Measurements from ENCODE around the gene HOXA5.

HOXA5 gene

GRCh38 chr7:27104341-27105058 is 39.0 kb downstream of the HOXA5 start:
- DNase-seq, result no peak

DNA sequence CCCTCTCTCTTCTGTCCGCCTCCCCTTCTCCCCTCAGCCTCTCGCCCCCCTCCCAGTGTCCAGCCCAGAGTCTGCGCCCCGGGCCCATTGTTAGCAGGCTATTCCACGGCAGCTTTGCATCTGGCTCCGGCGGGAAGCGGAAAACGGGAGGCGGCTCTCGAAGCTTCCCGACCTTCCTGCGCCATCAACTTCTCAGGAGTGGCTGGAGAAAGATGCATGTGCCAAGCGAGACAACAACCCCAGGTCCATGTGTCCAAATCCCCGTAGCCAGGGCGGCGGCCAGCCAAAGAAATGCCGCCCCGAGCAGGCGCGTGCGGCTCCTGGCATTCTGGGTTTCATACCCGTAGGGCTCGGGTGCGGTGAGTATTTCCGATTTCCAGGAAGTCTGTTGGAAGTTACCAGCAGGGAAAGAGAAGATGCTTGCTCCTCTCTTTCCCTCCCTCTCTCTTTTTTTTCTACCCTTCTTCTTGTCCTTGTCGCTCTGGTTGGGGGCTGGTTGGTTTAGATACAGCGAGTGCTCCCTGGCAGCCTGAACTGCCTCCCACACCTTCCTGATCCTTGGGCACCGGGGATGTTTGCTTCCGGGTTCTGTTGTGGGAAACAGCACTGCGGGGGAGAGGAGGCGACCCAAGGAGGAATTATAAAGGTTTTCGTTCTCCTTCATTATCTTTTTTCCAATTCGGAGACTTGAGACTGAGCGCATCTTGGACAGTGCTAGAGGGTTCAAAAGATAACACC is 39.8 kb downstream of the HOXA5 start:
- DNase-seq, result no peak

DNA sequence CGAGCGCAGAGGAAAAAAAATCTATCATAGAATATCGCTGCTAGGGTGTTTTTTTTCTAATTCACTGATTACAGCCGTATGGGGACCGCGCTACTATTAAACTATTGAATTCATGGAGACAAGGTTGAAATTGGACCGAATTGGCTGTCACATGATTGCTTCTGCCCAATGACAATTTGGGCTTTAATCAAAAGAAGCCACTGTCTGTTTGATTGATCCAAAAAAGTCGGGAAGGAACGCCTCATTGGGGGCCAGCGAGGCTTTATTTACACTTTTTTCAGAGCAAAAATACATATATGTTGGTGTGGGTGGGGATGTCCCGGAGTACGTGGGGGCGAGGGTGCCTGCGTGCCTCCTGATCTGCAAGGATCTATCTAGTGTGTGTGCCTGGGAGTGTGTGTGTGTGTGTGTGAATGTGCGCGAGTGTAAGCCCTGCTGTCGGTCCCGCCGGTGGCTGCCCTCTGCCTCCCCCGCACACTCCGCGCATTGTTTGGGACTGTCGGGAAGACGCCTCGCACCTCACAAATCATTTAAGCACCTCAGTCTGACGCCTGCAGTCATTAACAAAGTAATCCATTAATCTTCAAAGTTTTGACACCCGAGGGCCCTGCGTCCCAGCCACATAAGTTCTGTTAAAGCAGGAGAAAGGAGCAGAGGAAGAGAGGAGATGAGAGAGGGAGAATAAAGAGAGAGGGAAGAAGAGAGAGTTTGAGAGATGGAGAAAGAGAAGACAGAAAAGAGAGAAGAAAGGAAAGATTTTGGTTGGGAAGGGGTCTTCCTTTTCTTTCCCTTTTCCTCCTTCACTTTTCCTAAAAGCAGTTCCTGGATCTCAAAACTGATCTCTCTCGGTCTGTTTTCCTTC is 40.7 kb downstream of the HOXA5 start, which contains the start of gene HOXA2:
Gene HOXA2 (minus strand): TSS at position 103 of the 862 bp plus-strand sequence. CDS start 183 bp downstream, outside the sequence.
- no peak for DNase-seq

DNA sequence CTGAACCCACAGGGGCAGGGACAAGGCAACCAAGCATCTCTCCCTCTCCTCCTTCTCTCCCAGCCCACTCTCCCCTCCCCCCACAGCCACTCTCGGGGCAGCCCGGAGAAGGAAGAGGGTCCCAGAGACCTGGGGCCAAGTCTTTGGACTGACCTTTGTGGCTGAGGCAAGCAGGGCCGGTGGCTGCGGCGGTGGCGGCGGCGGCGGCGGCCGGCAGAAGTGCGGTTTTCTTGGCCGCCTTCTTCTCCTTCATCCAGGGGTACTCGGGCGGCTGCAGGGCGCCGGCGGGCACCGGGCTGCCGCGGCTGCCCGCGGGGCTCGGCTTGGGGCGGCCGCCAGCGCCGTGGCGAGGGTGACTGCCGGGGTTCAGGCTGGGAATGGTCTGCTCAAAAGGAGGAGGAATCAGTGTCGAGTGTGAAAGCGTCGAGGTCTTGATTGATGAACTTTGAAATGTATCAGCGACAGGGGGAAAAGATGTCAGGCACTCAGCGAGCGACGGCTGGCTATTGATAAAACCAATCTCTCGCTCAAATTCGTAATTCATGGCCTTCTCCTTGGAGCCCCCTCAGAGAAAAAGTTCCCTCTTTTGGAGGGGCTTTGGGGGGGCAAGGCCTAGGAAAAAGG is 41.4 kb downstream of the HOXA5 start:
- DNase-seq, result no peak

GRCh38 chr7:27101171-27101956 is 42.1 kb downstream of the HOXA5 start:
- no peak for DNase-seq

DNA sequence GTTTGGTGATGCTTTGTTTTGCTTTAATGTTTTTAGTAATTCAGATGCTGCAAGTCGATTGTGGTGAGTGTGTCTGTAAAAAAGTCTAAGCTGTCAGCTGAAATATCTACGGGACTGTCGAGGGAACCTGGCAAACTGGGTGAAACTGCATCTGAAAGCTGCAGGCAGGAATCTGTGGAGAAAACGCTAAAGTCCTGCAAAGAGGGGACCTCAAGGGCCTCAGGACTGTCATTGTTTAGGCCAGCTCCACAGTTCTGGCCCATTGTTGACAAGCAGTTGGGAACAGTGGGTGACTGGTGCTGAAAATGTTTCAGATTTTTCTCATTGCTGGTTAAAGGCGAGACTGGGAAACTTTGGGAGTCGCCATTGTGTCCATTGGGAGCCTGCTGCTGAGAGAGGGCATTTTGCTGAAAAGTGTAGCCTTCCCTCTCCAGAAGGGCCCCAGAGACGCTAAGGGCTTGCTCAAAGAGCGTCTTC is 42.7 kb downstream of the HOXA5 start:
- DNase-seq, result no peak

GRCh38 chr7:27099453-27100370 is 43.8 kb downstream of the HOXA5 start:
- DNase-seq, result no peak

DNA sequence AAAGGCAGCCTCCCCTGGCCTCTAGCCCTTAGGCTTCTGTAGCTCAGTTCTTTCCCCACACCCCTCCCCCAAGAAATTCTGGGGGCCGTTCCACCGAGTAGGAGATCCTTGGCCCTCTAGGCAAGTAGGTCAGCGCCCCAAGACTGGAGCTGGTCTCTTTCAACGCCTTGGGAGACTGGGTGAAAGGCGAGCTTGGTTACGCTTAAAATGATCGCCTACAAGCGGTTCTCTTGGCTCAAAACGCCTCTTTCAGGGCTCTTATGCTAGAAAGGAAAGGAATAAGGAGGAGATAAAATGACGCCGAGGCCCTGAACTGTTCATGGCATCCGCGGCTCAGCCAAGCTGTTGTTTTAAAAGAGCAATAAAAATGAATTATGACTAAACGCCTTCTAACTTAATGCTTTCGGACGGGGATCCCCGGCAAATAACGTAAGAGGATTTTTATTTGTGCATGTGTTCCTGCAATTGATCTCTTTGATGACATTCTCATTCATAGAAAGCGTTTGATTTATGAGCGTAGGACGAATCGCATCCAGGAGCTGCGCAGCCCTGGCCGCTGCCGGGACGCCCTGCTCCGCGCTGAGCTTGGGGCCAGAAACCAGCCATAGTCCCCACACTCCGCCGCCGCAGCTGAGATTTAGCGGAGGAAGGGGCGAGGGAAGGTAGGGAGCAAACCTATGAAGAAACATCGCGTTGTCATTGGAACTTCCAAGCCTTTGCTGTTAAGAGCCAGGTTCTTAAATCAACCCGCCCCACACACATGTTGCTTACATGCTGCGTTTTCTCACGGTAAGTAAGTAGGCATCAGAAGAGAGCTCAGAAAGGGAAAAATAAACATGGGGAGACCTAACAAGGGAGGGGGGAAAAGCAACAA is 44.7 kb downstream of the HOXA5 start:
- no peak for DNase-seq

- no peak for DNase-seq
These were observed 45.5 kb downstream of the HOXA5 start for GRCh38 chr7:27097686-27098577.

- DNase-seq, result no peak
These were observed 46.5 kb downstream of the HOXA5 start for GRCh38 chr7:27096768-27097514.

- peak; percentile 86 for DNase-seq
These were observed 47.3 kb downstream of the HOXA5 start, which contains the start of gene HOXA1 for GRCh38 chr7:27095897-27096767. TSS of gene HOXA1 (minus strand) at chr7:27096000. CDS start at chr7:27095912, 88 bp downstream.

GRCh38 chr7:27095050-27095896 is 48.2 kb downstream of the HOXA5 start:
- no peak for DNase-seq

- no peak for DNase-seq
These were observed 49.0 kb downstream of the HOXA5 start for GRCh38 chr7:27094304-27095049.

DNA sequence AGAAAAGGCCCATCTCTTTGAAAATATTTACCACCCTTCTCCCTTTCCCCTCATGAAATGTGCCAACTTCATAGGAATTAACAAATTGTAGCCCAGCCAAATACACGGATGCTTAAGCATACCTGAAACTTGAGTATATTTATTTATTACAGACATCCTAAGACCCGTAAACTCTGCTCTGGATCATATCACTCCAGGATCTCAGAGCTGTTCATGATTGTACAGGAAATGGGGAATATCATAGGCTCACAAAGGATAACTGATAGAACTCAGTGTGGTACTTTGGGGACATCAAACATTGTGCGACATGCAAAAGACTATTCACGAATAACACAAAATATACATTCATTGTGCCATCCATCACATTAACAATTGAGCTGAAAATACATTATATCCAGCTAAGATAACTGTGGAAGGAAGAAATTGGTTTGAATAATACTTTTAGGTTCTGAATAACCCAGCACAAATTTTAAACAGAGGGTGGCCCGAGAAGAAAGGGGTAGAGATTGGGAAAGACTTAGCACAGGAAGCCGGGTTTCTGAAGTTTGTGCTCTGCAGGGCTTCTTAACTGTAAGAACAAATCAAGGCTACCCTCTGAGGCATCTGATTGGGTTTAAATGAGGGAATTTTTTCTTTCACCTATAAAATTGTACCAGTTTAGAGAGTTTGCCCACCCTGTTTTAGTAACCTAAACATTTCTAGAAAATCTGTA is 50.1 kb downstream of the HOXA5 start:
- no peak for DNase-seq

DNA sequence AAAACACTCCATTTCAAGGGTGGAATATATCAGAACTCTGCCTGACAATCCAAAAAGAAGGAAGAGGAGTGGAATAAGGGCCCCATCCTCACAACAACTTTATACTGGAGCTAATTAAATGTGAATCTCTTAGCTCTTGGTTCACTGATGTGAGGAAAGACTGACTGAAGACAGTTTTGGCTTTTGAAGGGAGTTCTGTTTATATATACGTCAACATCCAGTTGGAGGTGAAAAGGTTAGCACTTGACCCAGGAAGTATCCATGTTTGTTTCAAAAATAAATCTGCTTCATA is 50.7 kb downstream of the HOXA5 start:
- no peak for DNase-seq
